Gastroesophageal sphincter (tissue), 4 donors: ENCODE measurements around the gene LAMA3. TPM values are rescaled to one million over a fixed set of nuclear protein-coding genes. Genes with fewer than 3 reads are reported as not detected.

Source experiments
- ATAC-seq: fragments of 150-250 bp; one replicate; pipeline ENCODE4 v1.9.1; 2016; ENCODE audit warnings: mild to moderate bottlenecking, moderate library complexity
- H3K27ac ChIP-seq, 4 donors: fragments of 200-600 bp; sonication (generic) in 3 of 4; 1 replicate in 3 of 4; 2 replicates in 1 of 4; pipeline ENCODE4 v1.5.1; 2016 to 2019
- H3K27me3 ChIP-seq: fragments of 200-600 bp; sonication (generic); one replicate; pipeline ENCODE4 v1.5.1; 2019
- H3K36me3 ChIP-seq, 2 donors: fragments of 200-600 bp; sonication (generic); one replicate each; pipeline ENCODE4 v1.5.1; 2019; ENCODE audit warnings: control low read depth in 1 of 2
- H3K4me1 ChIP-seq, 3 donors: fragments of 200-600 bp; sonication (generic); 1 replicate in 2 of 3; 2 replicates in 1 of 3; pipeline ENCODE4 v1.5.1; 2016 to 2019; ENCODE audit warnings: control low read depth in 2 of 3
- H3K4me3 ChIP-seq, 2 donors: fragments of 200-600 bp; sonication (generic); one replicate each; pipeline ENCODE4 v1.5.1; 2019; ENCODE audit warnings: mild to moderate bottlenecking in 1 of 2, moderate library complexity in 1 of 2
- H3K9me3 ChIP-seq, 3 donors: fragments of 200-600 bp; sonication (generic); one replicate each; pipeline ENCODE4 v1.5.1; 2017 to 2019; ENCODE audit warnings: control low read depth in 2 of 3
- EP300 ChIP-seq: sonication (generic); formaldehyde crosslinking; IDR thresholded peaks from one replicate; pipeline ENCODE4 v1.6.1; 2017; ENCODE audit warnings: antibody characterized with exemption, mild to moderate bottlenecking
- POLR2A ChIP-seq, 2 donors: fragments of 450-650 bp; IDR thresholded peaks; one replicate each; pipeline ENCODE4 v1.6.1; 2017; ENCODE audit warnings: antibody characterized with exemption in 2 of 2, mild to moderate bottlenecking in 2 of 2, moderate library complexity in 1 of 2
- POLR2AphosphoS5 ChIP-seq: sonication (generic); formaldehyde crosslinking; IDR thresholded peaks from one replicate; pipeline ENCODE4 v1.6.1; 2017; ENCODE audit warnings: antibody characterized with exemption
- WGBS, 2 donors: methylation state at CpG; one replicate each; pipeline ENCODE4 v1.1.5; 2018; ENCODE audit warnings: low coverage in 1 of 2; 5-methylcytosine and 5-hydroxymethylcytosine counted together
- total RNA-seq, 4 donors: library from RNA; depleted of rRNA; stranded (reverse); fragments of >200 nt; gene quantifications; one replicate each; pipeline ENCODE4 v1.1.0, GENCODE V29; 2016
- TF ChIP-seq, protein P1 (sequence below), 4 experiments: fragments of 200-600 bp in 2 of 4; fragments of 450-650 bp in 2 of 4; sonication (generic) in 1 of 4; IDR thresholded peaks; one replicate each; pipeline ENCODE4 v1.5.1; 2017 to 2019; ENCODE audit warnings: antibody characterized with exemption in 4 of 4, mild to moderate bottlenecking in 2 of 4, moderate library complexity in 2 of 4

The LAMA3 gene
- total RNA-seq, 4 donors from 2014 or later: 8.3 to 13.5 (median 9.5) TPM

DNA sequence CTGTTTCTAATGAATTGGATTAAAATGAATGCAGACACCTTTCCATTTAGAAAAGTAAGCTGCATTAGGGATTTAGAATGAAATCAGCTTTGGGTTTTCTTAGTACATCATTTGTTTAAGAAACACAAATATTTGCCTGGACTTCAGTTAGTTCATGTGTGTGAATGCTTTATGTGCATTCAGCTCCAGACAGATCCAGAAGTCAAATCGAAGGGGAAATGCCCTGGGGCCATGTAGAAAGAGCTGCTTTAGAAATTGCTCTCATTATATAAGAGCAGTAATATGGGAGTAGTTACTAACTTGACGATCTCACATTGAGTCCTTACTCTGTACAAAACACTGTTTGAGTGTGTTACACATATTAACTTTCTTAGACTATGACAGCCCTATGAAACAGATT, 237.3 kb downstream of the LAMA3 start:
- peaks cover 0 to 7% of the 10 kb centered on the region in 2 donors for H3K36me3 ChIP-seq
- no peaks in the 10 kb centered on the region for H3K9me3 ChIP-seq
- H3K27ac ChIP-seq: no peak overlapping the region
- H3K4me1 ChIP-seq: peaks cover 0 to 20% (median 0%) of the 10 kb centered on the region in 3 donors
- ATAC-seq: no peak
- H3K4me3 ChIP-seq: no peak overlapping the region
- H3K27me3 ChIP-seq: no peaks in the 10 kb centered on the region
- no peak for TF ChIP-seq POLR2AphosphoS5
- TF ChIP-seq EP300: no peak
- no peak for TF ChIP-seq POLR2A (IDR thresholded peaks at IDR 0.05)
- TF ChIP-seq, protein P1, sequence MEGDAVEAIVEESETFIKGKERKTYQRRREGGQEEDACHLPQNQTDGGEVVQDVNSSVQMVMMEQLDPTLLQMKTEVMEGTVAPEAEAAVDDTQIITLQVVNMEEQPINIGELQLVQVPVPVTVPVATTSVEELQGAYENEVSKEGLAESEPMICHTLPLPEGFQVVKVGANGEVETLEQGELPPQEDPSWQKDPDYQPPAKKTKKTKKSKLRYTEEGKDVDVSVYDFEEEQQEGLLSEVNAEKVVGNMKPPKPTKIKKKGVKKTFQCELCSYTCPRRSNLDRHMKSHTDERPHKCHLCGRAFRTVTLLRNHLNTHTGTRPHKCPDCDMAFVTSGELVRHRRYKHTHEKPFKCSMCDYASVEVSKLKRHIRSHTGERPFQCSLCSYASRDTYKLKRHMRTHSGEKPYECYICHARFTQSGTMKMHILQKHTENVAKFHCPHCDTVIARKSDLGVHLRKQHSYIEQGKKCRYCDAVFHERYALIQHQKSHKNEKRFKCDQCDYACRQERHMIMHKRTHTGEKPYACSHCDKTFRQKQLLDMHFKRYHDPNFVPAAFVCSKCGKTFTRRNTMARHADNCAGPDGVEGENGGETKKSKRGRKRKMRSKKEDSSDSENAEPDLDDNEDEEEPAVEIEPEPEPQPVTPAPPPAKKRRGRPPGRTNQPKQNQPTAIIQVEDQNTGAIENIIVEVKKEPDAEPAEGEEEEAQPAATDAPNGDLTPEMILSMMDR (IDR thresholded peaks at IDR 0.05): no peak
- 74 to 87% methylated on average over 2 of the region's 2 CpGs for WGBS, 2 donors

DNA sequence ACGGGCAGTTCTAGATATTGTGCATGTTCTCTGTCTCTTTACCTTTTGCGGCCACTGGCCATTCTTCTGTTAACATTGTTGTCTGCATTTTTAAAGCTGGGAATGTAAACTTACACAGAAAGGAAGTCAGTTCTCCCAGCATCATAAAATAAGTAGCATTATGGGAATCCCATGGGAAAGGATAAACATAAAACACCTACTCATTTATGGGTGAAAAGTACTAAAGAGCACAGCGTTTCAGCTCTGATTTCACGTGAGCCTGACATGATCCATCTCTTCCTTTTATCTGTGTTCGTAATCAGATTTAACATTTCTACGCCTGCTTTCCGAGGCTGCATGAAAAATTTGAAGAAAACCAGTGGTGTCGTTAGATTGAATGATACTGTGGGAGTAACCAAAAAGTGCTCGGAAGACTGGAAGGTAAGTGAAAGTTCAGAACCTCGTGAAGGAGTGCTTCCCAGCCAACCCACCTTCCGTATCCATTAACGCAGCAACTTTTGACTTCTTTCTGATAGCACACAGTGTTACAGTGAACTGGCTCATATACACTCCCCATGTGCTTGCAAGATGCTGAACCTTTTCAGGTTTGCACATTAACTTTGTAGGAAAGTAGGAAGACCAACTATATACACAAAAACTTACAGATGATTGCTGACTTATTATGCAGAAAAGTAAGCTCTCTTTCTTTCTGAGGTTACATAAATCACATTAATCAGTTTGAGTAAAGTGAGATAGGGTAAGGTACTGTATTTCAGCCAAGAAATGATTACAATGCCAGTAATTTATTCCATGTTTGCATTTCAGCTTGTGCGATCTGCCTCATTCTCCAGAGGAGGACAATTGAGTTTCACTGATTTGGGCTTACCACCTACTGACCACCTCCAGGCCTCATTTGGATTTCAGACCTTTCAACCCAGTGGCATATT, 238.8 kb downstream of the LAMA3 start:
- WGBS, 2 donors: 40 to 61% methylated on average over 13 of the region's 13 CpGs
- no peak for ATAC-seq

DNA sequence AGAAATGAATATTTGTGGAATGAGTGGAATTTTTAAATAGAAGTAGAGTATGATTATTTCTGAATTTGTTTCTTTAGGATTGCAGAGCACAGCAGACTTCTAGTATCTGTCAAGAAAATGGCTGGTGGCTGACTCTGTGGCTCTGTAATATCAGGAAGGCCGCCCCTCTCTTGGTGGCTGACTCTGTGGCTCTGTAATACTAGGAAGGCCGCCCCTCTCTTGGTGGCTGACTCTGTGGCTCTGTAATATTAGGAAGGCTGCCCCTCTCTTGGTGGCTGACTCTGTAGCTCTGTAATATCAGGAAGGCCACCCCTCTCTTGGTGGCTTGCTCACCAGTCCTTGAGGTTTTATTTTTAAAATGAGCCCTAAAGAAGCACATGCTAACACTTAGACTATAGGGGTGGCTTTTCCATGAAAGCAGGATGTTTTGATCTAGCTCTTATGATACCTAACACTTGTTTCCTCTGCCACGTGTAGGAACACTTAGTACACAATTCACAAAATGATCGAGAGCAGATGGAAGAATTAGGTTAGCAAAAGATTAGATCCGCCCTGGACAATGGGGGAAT, 240.2 kb downstream of the LAMA3 start:
- Histone ChIP-seq H3K4me1 (peaks cover 0 to 20% (median 0%) of the 10 kb centered on the region in 3 donors), H3K4me3 (no peak overlapping the region), H3K36me3 (peaks cover 0 to 21% of the 10 kb centered on the region in 2 donors), H3K9me3 (no peaks in the 10 kb centered on the region), H3K27me3 (no peaks in the 10 kb centered on the region), H3K27ac (no peak overlapping the region)
- TF ChIP-seq POLR2AphosphoS5: no peak
- no peak for TF ChIP-seq EP300
- TF ChIP-seq, protein P1 (IDR thresholded peaks at IDR 0.05): no peak
- no peak for TF ChIP-seq POLR2A (IDR thresholded peaks at IDR 0.05)
- WGBS, 2 donors: 91% methylated on average over 4 to 5 of the region's 5 CpGs
- no peak for ATAC-seq

More for the DNA sequence above, 238.8 kb downstream of the LAMA3 start:
- Histone ChIP-seq H3K9me3 (no peaks in the 10 kb centered on the region), H3K4me3 (peak overlapping the region in 1 of 2 donors; percentile 14), H3K4me1 (peaks cover 0 to 20% (median 0%) of the 10 kb centered on the region in 3 donors), H3K27me3 (no peaks in the 10 kb centered on the region), H3K36me3 (peaks cover 0 to 14% of the 10 kb centered on the region in 2 donors), H3K27ac (peak overlapping the region in 3 of 4 donors; percentile 18 to 50 (median 38))
- TF ChIP-seq POLR2A (IDR thresholded peaks at IDR 0.05) (no peak), EP300 (no peak), POLR2AphosphoS5 (no peak)
- TF ChIP-seq, protein P1 (IDR thresholded peaks at IDR 0.05): no peak

DNA sequence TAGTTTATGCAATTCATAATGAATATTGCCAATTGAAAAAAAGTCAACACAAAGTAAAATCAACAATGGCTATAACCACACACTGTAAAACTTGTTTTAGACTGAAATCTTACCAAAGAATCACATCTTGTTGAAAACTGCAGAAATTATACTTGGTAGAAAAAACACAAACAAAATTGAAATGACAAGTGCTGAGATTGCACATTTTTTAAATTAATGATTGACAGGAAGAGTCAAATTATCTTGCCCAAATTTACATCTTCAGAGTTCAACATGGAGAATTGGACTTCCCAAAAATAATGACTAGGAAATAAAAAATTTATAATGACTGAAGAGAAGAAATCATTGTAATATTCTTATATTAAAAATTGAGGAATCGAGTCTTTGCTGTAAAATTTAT, 240.7 kb downstream of the LAMA3 start:
- 87 to 100% methylated on average over 1 of the region's 1 CpG for WGBS, 2 donors
- TF ChIP-seq, protein P1 (IDR thresholded peaks at IDR 0.05): no peak
- no peak for TF ChIP-seq POLR2AphosphoS5
- no peak for TF ChIP-seq POLR2A (IDR thresholded peaks at IDR 0.05)
- TF ChIP-seq EP300: no peak
- no peaks in the 10 kb centered on the region for H3K27me3 ChIP-seq
- H3K27ac ChIP-seq: no peak overlapping the region
- H3K36me3 ChIP-seq: peaks cover 0 to 21% of the 10 kb centered on the region in 2 donors
- H3K9me3 ChIP-seq: no peaks in the 10 kb centered on the region
- no peak overlapping the region for H3K4me3 ChIP-seq
- H3K4me1 ChIP-seq: peaks cover 0 to 20% (median 0%) of the 10 kb centered on the region in 3 donors
- no peak for ATAC-seq
